Measurements from ENCODE around the gene RNASEH2C.
"Not testable (repeated sequence)": the region's sequence is repeated elsewhere in the genome, so short reads cannot be mapped to it uniquely, and the experiment has no call there.

RNASEH2C gene

DNA sequence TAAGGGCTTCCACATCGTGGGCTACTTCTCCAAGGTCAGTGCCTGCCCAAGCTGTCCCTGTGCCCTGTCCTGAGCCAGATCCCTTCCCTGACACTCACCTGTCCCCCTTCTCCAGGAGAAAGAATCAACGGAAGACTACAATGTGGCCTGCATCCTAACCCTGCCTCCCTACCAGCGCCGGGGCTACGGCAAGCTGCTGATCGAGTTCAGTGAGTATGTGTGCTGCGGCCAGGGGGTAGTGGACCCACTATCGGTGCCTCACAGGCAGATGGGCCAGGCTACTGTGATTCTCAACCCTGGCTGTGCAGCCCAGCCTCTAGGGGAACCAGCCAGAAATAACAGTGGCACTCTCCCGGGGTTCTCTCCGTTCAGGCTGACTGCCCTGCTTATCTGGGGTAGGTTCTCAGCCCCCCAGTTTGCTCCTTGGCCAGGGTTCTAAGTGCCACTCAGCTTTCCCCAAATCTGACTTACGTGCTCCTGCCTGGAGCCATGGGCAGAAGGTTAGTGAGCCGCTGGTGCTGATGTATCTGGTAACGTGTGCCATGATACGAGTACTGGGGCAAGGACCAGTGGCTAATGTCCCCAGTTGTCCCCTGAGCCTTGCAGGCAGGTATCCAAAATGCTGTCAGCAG, 3.7 kb downstream of the RNASEH2C start:
- DNase-seq, result no peak

DNA sequence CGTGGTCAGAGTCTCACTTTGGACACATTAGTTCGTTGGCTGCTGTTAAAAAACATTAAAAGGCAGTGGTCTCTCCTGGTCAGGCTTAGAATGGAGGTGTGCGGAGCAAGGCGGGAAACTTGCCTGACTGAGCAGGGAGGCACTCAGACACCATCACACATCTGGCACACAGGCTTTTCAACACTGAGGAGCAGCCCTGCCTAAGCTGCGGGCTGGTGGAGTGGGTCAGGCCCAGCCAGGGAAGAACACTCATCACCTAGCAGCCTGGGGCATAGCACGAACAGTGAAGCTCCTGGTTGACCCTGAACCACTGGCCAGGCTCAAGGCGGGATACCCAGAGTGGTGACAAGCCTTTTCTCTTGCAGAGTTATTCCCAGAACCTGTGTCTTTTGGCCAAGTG, 4.3 kb downstream of the RNASEH2C start:
- DNase-seq, result no peak

DNA sequence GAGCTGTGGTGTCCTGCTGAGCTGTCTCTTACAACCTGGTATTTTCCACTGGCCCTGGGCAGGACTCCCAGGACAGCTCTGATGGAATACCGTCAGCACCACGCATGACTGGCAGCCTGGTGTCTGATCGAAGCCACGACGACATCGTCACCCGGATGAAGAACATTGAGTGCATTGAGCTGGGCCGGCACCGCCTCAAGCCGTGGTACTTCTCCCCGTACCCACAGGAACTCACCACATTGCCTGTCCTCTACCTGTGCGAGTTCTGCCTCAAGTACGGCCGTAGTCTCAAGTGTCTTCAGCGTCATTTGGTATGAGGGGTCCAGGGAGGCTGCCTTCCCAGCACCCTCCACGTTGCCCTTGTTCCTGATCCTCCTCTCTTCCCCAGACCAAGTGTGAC, 6.2 kb downstream of the RNASEH2C start:
- DNase-seq, result no peak

DNA sequence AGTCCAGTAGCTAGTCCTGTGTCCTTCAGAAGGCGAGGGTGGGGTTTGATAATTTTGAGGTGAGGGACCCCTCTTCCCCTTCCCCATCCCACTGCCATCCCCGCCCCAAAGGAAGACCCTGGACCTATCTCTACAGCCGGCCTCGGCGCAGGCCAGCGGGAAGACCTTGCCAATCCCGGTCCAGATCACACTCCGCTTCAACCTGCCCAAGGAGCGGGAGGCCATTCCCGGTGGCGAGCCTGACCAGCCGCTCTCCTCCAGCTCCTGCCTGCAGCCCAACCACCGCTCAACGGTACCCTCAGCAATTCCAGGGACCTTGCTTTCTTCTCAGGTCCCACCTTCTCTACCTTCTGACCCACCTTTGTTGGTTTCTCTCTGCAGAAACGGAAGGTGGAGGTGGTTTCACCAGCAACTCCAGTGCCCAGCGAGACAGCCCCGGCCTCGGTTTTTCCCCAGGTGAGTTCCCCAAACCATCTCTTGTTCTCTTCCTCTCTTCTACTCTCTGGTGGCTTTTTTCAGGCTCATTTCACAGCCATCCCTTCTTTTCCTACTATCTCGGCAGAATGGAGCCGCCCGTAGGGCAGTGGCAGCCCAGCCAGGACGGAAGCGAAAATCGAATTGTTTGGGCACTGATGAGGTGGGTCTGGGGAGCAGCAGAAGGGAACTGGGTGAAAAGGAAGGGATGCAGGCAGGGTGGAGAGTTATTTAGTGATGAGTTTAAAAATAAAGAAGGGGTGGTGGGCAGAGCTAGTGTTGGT, 7.2 kb downstream of the RNASEH2C start:
- no peak for DNase-seq

DNA sequence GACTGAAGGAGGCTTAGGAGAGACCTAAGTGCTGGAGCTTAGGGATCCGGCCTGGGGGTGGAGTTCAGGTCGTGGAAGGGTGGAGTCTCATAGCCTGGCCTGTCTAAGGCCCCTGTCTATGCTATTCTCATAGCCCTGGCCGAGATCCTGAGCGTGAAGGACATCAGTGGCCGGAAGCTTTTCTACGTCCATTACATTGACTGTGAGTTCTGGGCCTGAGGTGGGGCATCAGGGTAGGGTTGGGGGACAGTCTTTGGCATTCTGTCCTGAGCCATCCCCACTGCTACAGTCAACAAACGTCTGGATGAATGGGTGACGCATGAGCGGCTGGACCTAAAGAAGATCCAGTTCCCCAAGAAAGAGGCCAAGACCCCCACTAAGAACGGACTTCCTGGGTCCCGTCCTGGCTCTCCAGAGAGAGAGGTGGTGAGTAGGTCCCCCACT, 7.9 kb downstream of the RNASEH2C start:
- DNase-seq, result no peak

DNA sequence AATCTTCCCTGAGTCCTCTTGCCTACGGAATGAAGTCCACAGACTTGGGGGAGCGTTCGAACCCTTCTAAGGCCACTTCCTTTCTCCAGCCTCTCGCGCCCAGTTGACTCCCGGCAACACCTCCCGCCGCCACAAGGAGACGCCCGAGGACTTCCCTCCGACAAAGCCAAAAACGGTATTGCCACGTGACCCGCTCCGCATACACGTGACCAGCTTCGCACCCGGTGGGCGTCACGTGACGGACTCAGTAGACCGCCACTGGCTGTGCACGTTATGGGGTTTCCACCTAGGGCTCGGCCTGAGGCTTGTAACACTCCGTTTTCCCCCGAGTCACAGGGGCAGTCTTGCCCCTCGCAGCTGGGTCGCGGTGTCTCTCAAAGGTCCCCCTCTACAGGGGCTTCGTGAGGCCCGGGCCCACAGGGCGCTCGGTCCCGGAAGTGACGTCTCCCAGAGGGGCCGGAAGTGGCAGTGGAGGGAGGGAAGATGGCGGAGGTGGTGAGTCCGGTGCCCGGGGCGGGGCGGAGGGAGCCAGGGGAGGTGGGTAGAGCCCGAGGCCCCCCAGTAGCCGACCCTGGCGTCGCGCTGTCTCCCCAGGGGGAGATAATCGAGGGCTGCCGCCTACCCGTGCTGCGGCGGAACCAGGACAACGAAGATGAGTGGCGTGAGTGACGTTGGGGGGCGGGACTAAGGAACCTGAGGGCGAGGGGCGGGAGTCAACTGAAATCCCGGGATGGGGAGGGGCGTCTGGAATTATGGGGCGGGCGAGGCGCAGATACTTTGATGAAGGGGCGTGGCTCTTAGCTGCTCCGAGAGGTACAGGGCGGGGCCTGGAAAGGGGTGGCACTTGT, 8.6 kb downstream of the RNASEH2C start, which contains the start of gene KAT5:
Gene KAT5, plus strand, starts transcription at position 468 of the 848 bp plus-strand sequence. Its CDS starts 16 bp downstream, at position 484.
- peak; percentile 99 for DNase-seq

DNA sequence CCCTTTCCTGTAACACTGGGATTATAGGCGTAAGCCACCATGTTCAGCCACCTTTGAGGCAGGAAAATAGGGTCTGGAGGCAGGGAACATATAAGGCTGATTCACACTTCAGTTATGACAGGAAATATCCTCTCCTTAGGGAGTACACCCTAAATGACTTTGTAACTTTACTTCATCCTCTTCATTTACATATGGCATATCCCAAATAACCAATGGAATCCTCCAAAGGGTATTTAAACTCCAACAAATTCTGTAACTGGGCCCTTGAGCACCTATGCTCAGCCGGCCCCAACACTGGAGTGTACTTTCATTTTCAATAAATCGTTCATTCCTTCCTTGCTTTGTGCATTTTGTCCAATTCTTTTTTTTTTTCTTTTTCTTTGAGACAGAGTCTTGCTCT, 10.2 kb downstream of the RNASEH2C start:
- DNase-seq, result no peak

DNA sequence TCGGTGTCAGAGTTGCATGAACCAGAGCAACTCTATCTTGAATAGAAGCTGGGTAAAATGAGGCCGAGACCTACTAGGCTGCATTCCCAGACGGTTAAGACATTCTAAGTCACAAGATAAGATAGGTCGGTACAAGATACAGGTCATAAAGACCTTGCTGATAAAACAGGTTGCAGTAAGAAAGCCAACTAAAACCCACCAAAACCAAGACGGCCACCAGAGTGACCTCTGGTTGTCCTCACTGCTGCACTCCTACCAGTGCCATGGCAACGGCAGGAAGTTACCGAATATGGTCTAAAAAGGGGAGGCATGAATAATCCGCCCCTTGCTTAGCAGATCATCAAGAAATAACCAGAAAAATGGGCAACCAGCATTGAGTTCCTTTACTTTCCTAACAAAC, 10.9 kb downstream of the RNASEH2C start:
- DNase-seq, result no peak

DNA sequence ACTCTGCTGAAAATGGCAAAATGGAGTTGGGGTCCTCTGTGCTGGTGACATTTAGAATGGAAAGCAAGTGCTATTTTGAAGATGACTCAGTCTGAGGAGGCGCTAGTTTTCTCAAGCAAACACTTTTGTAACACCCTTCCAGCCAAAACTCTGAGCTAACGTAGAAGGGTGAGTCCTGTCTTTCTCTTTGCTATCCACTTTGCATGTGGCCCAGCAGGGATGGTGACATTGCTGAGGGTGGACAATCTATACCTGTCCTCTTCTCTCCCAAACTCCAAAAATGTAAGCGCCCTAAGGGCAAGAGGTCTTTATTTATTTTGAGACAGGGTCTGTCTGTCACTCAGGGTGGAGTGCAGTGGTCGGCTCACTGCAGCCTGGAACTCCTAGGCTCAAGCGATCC, 12.1 kb downstream of the RNASEH2C start:
- DNase-seq, result no peak

DNA sequence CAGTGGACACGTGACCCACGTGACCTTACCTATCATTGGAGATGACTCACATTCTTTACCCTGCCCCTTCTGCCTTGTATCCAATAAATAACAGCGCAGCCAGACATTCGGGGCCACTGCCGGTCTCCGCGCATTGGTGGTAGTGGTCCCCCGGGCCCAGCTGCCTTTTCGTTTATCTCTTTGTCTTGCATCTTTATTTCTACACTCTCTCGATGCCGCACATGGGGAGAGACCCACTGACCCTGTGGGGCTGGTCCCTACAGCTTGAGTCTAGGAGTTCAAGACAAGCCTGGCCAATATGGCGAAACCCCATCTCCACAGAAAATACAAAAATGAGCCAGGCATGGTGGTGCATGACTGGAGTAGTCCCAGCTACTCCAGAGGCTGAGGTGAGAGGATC, 13.6 kb downstream of the RNASEH2C start:
- DNase-seq, result not testable (repeated sequence)

DNA sequence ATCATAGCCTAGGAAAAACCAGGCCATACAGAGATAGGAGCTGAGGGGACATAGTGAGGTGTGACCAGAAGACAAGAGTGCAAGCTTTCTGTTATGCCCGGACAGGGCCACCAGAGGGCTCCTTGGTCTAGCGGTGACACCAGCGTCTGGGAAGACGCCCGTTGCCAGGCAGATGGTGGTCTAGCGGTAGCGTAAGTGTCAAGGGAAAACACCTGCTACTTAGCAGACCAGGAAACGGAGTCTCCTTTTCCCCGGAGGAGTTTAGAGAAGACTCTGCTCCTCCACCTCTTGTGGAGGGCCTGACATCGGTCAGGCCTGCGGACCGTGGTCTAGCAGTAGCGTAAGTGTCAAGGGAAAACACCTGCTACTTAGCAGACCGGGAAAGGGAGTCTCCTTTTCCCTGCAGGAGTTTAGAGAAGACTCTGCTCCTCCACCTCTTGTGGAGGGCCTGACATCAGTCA, 14.3 kb downstream of the RNASEH2C start:
- DNase-seq, result peak; percentile 34

DNA sequence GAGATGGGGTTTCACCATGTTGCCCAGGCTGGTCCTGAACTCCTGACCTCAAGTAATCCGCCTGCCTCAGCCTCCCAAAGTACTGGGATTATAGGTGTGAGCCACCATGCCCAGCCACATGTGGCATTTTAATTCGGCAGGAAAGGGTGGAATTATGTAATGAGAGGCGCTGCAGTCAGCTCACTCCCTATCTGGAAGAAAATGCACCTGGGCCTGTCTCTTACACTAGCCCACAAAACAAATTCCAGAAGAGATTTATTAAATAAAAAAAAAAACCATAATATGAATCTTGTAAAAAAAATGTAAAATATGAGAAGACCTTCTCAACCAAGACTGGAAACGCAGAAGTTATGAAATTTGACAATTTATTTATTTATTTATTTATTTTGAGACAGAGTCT, 16.8 kb downstream of the RNASEH2C start:
- no peak for DNase-seq

DNA sequence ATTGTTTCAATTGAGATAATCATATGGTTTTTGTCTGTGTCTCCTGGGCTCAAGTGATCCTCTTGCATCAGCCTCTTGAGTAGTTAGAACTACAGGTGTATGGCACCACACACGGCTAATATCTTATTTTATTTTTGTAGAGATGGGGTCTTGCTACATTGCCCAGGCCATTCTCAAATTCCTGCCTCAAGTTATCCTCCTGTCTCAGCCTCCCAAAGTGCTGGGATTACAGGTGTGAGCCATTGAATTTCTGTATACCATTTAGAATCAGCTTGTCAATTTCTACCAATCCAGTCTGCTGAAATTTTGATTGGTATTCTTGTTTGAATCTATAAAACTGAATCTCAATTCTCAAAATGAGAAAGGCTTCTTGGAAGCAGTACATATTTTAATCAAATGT, 18.9 kb downstream of the RNASEH2C start:
- no peak for DNase-seq

DNA sequence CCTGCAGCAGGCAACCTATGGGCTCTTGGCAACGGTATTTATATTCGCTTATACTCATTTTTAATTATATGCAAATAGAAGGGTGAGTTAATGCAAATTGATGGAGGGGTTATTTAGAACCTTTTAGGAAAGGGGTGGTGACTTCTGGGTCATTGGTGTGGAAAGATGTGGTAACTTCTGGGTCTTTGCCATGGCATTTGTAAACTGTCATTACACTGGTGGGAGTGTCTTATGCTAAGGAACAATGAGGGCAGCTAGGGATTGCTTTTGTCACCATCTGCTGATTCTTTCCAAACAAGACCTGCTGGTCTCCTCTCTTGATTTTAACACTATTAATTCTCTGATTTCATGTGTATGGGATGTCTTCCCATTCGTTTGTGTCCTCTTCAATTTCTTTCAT, 20.2 kb downstream of the RNASEH2C start:
- DNase-seq, result no peak

DNA sequence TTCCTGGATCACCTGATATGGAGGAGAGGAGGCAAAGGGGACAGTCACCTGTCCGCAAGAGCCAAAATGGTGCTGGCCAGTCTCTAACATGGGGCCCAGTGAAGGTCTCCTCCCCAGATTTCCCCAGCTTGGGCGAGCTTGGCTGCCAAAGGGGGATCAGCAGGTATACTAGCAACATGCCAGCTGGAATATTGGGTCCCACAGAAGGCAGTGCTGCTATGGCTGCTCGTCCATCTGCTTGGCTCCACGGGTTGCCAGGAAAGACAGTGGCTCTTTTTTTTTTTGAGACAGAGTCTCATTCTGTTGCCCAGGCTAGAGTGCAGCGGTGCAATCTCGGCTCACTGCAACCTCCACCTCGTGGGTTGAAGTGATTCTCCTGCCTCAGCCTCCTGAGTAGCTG, 21.3 kb downstream of the RNASEH2C start:
- no peak for DNase-seq

DNA sequence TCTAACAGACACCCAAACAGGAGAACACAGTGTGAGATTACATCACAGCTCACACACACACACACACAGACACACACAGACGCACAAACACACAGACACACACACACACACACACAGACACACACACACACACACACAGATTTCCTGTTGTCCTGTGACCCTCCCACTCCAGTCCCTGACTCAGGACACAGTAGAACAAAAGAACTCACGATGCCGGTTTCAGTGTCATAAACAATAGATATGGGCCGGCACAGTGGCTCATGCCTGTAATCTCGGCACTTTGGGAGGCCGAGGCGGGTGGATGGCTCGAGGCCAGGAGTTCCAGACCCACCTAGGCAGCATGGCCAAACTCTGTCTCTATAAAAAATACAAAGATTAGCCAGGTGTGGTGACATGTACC, 22.4 kb downstream of the RNASEH2C start:
- no peak for DNase-seq

DNA sequence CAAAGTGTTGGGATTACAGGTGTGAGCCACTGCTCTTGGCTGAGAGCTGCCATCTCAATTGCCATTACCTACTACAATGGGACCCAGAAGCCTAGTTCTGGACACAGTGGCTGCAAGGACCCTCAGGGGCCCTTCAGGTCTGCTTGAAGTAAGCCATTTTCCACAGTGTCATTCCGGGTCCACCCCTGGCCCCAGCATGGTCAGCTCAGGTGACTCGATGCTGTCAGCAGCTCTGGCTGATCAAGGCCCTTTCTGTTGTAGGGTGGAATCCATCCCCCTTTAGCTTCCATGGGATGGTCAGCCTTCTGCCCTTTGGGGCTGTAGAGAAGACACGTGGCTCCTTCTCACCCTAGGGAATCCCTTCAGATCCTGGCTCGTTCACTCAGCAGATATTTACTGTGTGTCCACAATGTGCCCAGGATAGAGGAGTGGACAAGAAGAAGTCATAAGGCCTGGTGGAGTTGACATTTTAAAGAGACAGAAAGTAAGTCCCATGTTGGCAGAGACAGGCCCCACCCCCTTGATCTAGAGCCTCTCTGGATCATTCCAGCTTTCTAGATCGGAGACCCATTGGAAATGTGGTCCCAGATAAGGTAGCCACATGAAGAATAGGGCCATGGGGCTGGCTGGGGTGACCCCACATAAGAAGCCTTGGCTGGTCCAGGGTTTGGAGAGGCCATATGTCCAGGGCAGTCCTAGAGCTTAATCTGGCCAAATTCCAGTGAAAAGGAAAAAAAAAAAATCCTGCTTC, 23.6 kb downstream of the RNASEH2C start:
- DNase-seq, result no peak

DNA sequence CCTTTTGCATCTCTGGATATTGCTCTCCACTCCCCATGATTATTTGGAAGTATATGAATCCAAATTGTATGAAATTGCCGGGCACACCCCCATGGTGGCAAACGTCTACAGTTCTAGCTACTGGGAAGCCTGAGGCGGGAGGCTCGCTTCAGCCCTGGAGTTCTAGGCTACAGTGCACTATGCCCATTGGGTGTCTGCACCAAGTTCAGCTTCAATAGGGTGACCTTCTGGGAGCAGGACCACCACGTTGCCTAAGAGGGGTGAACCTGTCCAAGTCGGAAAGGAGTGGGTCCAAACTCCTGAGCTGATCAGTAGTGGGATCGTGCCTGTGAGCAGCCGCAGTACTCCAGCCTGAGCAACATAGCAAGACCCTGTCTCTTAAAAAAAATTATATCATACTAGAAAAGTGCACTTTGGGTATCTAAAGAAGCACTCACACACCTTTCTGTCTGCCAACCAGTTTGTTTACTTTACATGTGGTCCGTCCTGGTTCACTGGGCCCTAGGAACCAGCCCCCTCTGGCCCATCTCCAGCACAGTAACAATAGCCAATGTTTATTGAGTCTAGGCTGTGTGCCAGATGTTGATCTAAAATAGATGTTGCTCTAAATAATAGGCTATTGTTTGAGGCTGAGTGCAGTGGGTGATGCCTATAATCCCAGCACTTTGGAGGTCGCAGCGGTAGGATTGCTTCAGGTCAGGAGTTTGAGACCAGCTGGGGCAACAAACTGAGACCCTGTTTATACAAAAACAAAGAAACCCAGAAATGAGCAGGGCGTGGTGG, 24.9 kb downstream of the RNASEH2C start:
- DNase-seq, result peak; percentile 91

DNA sequence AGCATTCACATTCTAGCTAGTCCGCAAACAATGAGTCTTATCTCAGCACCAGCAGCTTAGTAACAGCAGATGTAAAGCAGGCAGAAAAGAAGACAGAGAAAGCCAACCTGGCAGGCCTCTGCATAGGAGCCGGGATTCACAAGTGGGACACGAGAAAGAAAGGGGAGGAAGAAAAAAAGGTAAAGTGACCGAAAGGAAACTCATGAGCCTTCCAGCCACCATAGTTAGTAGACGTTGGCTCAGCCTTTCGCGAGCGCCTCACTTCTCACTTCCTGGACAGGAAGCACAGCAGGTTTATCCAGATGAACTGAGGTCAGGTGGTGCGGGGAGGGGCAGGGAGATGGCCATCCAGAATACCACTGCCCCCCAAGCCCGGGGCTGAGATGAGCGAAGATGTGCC, 28.2 kb downstream of the RNASEH2C start:
- DNase-seq, result no peak

DNA sequence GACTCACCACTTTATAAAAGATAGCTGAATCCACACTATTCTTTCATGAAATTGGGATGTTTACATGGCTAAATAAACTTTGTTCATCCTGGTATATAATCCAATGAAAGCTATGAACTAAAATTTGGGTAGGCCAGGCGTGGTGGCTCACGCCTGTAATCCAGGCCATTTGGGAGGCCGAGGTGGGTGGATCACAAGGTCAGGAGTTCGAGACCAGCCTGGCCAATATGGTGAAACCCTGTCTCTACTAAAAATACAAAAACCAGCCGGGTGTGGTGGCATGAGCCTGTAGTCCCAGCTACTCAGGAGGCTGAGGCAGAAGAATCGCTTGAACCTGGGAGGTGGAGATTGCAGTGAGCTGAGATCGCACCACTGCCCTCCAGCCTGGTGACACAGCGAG, 28.8 kb downstream of the RNASEH2C start:
- DNase-seq, result not testable (repeated sequence)

DNA sequence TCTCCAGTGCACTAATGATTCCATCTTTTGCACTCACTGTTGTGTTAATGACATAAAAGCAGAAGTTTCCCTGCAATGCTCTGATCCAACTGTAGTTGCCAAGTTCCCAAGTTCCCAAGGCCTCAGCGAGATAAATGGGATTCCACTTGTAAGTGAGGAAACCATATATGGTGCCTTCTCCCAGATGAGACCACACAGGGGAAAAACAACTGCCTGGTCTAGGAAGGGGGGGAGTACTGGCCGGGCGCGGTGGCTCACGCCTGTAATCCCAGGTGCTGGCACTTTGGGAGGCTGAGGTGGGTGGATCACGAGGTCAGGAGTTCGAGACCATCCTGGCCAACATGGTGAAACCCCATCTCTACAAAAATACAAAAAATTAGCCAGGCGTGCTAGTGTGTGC, 34.6 kb downstream of the RNASEH2C start:
- no peak for DNase-seq

DNA sequence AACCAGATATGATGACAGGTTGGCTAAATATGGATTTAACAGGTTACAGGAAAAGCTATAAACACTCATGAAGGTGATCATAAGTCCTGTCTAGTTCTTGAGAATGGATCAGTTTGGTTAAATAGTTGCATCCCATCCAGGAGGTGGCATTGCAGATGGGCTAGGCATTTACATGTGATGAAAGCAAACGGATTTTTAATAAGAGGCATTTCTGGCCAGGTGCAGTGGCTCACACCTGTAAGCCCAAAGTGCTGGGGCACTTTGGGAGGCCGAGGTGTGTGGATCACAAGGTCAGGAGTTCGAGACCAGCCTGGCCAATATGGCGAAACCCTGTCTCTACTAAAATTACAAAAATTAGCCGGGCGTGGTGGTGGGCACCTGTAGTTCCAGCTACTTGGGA, 37.1 kb downstream of the RNASEH2C start:
- not testable (repeated sequence) for DNase-seq

Data from NCI-H1105 (cell line).